ENCODE measurements around the gene SETDB2.

SETDB2 gene

GRCh38 chr13:49539313-49539712 is 95.2 kb downstream of the SETDB2 start:
- no peak for TF ChIP-seq TAF1 (IDR thresholded peaks at IDR 0.05; ENCODE audit: low read depth)
- TF ChIP-seq, protein P1, sequence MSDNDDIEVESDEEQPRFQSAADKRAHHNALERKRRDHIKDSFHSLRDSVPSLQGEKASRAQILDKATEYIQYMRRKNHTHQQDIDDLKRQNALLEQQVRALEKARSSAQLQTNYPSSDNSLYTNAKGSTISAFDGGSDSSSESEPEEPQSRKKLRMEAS (IDR thresholded peaks at IDR 0.05), result no peak

DNA sequence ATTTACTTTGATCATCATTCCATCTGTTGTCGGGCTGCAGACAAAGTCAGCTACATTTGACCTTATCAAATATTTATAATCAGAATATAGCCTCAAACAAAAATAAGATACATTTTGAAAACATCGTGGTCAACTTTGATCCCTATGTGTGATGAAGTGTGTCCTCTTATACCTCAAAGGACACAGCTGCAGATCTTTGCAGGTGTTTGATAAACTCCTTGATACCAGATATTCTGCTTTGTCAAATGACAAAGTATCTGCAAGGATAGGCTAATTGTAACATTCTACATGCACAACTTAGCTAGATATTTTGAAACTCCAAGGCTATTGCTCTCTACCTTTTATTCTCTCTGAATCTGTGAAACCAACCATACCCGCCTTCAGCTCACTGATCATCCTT is 95.7 kb downstream of the SETDB2 start:
- TF ChIP-seq FOXM1 (IDR thresholded peaks at IDR 0.05; ENCODE audit: borderline replicate concordance, low read depth), result no peak
- no peak for TF ChIP-seq USF1 (IDR thresholded peaks at IDR 0.05)
- TF ChIP-seq, protein P1 (IDR thresholded peaks at IDR 0.05), result no peak
- no peak for TF ChIP-seq TEAD4 (IDR thresholded peaks at IDR 0.05)
- TF ChIP-seq EGR1 (IDR thresholded peaks at IDR 0.05), result no peak
- TF ChIP-seq, protein P2, sequence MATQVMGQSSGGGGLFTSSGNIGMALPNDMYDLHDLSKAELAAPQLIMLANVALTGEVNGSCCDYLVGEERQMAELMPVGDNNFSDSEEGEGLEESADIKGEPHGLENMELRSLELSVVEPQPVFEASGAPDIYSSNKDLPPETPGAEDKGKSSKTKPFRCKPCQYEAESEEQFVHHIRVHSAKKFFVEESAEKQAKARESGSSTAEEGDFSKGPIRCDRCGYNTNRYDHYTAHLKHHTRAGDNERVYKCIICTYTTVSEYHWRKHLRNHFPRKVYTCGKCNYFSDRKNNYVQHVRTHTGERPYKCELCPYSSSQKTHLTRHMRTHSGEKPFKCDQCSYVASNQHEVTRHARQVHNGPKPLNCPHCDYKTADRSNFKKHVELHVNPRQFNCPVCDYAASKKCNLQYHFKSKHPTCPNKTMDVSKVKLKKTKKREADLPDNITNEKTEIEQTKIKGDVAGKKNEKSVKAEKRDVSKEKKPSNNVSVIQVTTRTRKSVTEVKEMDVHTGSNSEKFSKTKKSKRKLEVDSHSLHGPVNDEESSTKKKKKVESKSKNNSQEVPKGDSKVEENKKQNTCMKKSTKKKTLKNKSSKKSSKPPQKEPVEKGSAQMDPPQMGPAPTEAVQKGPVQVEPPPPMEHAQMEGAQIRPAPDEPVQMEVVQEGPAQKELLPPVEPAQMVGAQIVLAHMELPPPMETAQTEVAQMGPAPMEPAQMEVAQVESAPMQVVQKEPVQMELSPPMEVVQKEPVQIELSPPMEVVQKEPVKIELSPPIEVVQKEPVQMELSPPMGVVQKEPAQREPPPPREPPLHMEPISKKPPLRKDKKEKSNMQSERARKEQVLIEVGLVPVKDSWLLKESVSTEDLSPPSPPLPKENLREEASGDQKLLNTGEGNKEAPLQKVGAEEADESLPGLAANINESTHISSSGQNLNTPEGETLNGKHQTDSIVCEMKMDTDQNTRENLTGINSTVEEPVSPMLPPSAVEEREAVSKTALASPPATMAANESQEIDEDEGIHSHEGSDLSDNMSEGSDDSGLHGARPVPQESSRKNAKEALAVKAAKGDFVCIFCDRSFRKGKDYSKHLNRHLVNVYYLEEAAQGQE (IDR thresholded peaks at IDR 0.05; ENCODE audit: low read depth), result no peak
- no peak for TF ChIP-seq EP300 (IDR thresholded peaks at IDR 0.05; ENCODE audit: borderline replicate concordance)
- no peak for TF ChIP-seq TCF12 (IDR thresholded peaks at IDR 0.05; ENCODE audit: low read depth)
- no peak for TF ChIP-seq CREB1 (IDR thresholded peaks at IDR 0.05; ENCODE audit: low read depth)
- no peak for TF ChIP-seq NFIC (IDR thresholded peaks at IDR 0.05)
- TF ChIP-seq TAF1 (IDR thresholded peaks at IDR 0.05; ENCODE audit: low read depth), result no peak
- TF ChIP-seq RAD21 (IDR thresholded peaks at IDR 0.05; ENCODE audit: low read depth), result no peak
- TF ChIP-seq YY1 (IDR thresholded peaks at IDR 0.05; ENCODE audit: low read depth), result no peak
- no peak for TF ChIP-seq CEBPB (IDR thresholded peaks at IDR 0.05)
- no peak for TF ChIP-seq ZBTB7A (IDR thresholded peaks at IDR 0.05; ENCODE audit: low read depth)

DNA sequence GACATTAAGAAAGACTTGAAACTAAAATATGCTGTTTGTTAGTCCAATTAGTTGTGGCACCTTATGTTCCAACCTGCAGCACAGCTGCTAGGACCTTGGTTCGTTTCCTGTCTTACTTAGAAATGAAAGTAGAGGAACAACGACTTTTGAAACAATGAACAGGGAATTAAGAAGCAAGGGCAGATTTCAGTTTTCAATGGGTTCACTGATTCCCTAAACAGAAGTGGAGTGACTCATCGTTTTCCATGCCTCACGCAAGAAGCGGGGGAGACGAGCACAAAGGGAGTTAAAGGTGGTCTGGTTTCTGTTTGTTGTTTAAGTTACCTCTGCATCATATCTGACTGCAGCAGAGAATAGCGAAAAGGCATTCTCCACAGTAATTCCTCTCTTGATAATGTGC is 96.5 kb downstream of the SETDB2 start:
- no peak for TF ChIP-seq ZBTB7A (IDR thresholded peaks at IDR 0.05; ENCODE audit: low read depth)
- TF ChIP-seq YY1 (IDR thresholded peaks at IDR 0.05; ENCODE audit: low read depth), result no peak
- no peak for TF ChIP-seq CEBPB (IDR thresholded peaks at IDR 0.05)
- no peak for TF ChIP-seq TCF12 (IDR thresholded peaks at IDR 0.05; ENCODE audit: low read depth)
- no peak for TF ChIP-seq USF1 (IDR thresholded peaks at IDR 0.05)
- no peak for TF ChIP-seq CREB1 (IDR thresholded peaks at IDR 0.05; ENCODE audit: low read depth)
- TF ChIP-seq TAF1 (IDR thresholded peaks at IDR 0.05; ENCODE audit: low read depth), result no peak
- TF ChIP-seq FOXM1 (IDR thresholded peaks at IDR 0.05; ENCODE audit: borderline replicate concordance, low read depth), result no peak
- TF ChIP-seq, protein P1 (IDR thresholded peaks at IDR 0.05), result no peak
- TF ChIP-seq, protein P2 (IDR thresholded peaks at IDR 0.05; ENCODE audit: low read depth), result no peak
- TF ChIP-seq TEAD4 (IDR thresholded peaks at IDR 0.05), result no peak
- TF ChIP-seq EP300 (IDR thresholded peaks at IDR 0.05; ENCODE audit: borderline replicate concordance), result no peak
- no peak for TF ChIP-seq NFIC (IDR thresholded peaks at IDR 0.05)
- TF ChIP-seq EGR1 (IDR thresholded peaks at IDR 0.05), result no peak
- TF ChIP-seq RAD21 (IDR thresholded peaks at IDR 0.05; ENCODE audit: low read depth), result no peak

DNA sequence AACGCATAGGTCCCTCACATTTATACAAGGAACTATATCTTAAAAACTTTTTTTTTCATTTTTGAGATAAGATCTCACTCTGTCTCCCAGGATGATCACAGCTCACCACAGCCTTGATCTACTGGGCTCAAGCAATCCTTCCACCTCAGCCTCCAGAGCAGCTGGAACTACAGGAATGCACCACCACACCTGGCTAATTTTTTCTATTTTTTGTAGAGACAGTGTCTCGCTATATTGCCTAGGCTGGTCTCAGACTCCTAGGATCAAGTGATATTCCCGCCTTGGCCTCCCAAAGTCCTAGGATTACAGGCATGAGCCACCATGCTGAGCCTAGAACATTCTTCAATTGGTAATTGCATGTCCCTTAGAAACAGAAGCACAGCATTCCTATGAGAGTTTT is 99.6 kb downstream of the SETDB2 start:
- TF ChIP-seq TCF12 (IDR thresholded peaks at IDR 0.05; ENCODE audit: low read depth), result no peak
- TF ChIP-seq EGR1 (IDR thresholded peaks at IDR 0.05), result no peak
- TF ChIP-seq, protein P2 (IDR thresholded peaks at IDR 0.05; ENCODE audit: low read depth), result no peak
- TF ChIP-seq YY1 (IDR thresholded peaks at IDR 0.05; ENCODE audit: low read depth), result no peak
- no peak for TF ChIP-seq CEBPB (IDR thresholded peaks at IDR 0.05)
- TF ChIP-seq NFIC (IDR thresholded peaks at IDR 0.05), result no peak
- TF ChIP-seq FOXM1 (IDR thresholded peaks at IDR 0.05; ENCODE audit: borderline replicate concordance, low read depth), result no peak
- no peak for TF ChIP-seq CREB1 (IDR thresholded peaks at IDR 0.05; ENCODE audit: low read depth)

All from Ishikawa (cell line).